ENCODE results near the gene NOP53.
"Not testable (repeated sequence)": the region's sequence is repeated elsewhere in the genome, so short reads cannot be mapped to it uniquely, and the experiment has no call there.

GRCh38 chr19:47787307-47787706, 42.0 kb downstream of the NOP53 start:
- TF ChIP-seq, protein P1, sequence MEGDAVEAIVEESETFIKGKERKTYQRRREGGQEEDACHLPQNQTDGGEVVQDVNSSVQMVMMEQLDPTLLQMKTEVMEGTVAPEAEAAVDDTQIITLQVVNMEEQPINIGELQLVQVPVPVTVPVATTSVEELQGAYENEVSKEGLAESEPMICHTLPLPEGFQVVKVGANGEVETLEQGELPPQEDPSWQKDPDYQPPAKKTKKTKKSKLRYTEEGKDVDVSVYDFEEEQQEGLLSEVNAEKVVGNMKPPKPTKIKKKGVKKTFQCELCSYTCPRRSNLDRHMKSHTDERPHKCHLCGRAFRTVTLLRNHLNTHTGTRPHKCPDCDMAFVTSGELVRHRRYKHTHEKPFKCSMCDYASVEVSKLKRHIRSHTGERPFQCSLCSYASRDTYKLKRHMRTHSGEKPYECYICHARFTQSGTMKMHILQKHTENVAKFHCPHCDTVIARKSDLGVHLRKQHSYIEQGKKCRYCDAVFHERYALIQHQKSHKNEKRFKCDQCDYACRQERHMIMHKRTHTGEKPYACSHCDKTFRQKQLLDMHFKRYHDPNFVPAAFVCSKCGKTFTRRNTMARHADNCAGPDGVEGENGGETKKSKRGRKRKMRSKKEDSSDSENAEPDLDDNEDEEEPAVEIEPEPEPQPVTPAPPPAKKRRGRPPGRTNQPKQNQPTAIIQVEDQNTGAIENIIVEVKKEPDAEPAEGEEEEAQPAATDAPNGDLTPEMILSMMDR (IDR thresholded peaks at IDR 0.05; ENCODE audit: insufficient read depth, low read length), result not testable (repeated sequence)
- not testable (repeated sequence) for TF ChIP-seq POLR2AphosphoS5 (IDR thresholded peaks at IDR 0.05; ENCODE audit: low read depth); REST (IDR thresholded peaks at IDR 0.05; ENCODE audit: insufficient replicate concordance, low read depth)
